ENCODE data around the gene GLRA2. TPM values are rescaled to one million over a fixed set of nuclear protein-coding genes. Genes with fewer than 3 reads are reported as not detected.

The GLRA2 gene
- total RNA-seq, 2 experiments from 2014 or later, result not detected

DNA sequence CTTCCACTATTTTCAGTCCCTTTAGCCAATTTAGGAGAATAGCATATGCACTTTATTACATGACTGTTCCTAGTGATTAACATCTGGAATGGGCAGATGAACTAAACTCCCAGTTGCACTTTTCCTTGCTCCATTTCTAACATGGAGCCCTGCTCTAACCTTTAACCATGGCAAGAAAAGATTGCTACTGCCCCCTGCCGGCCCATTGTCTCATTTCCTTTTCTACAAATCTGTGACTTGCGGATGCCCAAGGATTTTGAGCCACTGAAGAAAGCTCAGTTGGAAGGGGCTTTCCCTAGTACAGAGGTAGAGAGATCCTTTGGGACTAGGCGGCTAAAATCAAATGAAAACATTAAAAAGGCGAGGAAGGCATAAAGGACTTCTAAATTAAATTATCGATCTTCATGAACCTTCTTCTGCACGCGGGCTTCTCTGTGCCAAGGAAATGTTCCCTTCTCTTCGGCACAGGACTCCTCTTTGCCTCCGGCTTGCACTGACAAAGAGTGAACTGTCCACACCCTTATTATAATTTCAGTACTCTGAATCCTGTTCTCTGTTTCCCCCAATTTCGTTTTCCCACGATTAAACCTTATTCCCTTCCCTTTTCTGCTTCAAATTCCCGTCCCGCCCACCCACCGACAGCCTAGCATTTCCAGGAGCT lies 577 bp upstream of the GLRA2 start:
- CTCF ChIA-PET, result interaction anchor here (0.6 to 1.6 kb wide), 3 partner anchors 32 to 714 kb away, joined by 3 to 8 read pairs (median 3); no protein-coding TSS in a partner anchor
- Mint-ChIP-seq H3K27me3 (ENCODE audit: low read depth) (peaks cover 4% of the 10 kb centered on the region), H3K36me3 (ENCODE audit: low read depth) (no peaks in the 10 kb centered on the region), H3K4me3 (no peak overlapping the region), H3K27ac (no peak overlapping the region), H3K9me3 (ENCODE audit: insufficient read depth) (no peaks in the 10 kb centered on the region), H3K4me1 (ENCODE audit: low read depth) (peaks cover 2% of the 10 kb centered on the region)
- no peak for ATAC-seq
- POLR2A ChIA-PET, result no interaction called here
- DNase-seq, result peak; percentile 63

DNA sequence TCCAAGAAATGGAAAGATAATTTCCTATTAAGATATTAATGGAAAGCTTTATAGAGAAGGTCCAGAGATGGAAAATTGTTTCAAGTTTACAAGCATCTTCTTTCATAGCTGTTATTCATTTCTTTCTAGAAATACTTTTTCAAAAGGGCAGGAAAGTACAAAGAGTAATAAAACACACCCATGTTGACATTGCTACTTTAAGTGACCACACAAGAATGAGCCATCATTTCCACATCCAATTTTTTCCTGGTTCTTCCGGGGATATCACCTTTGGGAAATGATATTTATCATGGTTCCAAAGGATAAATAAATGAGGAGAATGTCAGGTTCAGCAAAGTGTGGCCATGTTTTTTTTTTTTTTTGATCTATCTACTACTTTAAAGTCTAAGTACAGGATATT lies 4.5 kb downstream of the GLRA2 start:
- H3K36me3 Mint-ChIP-seq (ENCODE audit: low read depth), result no peaks in the 10 kb centered on the region
- H3K9me3 Mint-ChIP-seq (ENCODE audit: insufficient read depth), result no peaks in the 10 kb centered on the region
- CTCF ChIA-PET, result no interaction called here
- H3K4me1 Mint-ChIP-seq (ENCODE audit: low read depth), result peaks cover 2% of the 10 kb centered on the region
- peaks cover 4% of the 10 kb centered on the region for H3K27me3 Mint-ChIP-seq (ENCODE audit: low read depth)
- no peak overlapping the region for H3K27ac Mint-ChIP-seq
- DNase-seq (no peak), ATAC-seq (no peak)
- no peak overlapping the region for H3K4me3 Mint-ChIP-seq
- POLR2A ChIA-PET, result no interaction called here

DNA sequence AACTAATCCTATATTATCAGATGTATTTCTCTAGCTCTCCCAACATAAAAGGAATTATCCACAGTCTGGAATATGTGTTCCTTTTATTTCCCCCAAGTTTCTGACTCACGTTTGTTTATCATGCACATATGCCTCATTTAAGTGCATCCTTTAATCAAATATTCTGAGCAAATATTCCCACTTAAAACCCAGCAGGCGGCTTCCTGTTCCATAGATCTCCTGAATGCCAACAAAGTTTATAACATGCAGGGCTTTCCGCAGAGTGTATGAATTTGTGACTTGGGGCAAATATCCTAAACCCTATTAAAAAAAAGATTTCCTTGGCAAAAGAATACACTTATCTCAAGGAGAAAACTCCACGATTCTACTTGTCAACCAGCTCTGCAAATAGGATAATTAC lies 16.9 kb downstream of the GLRA2 start:
- no peaks in the 10 kb centered on the region for H3K4me1 Mint-ChIP-seq (ENCODE audit: low read depth)
- ATAC-seq, result no peak
- DNase-seq, result no peak
- ChIA-PET POLR2A (interaction anchor here (0.8 kb wide), 1 partner anchor 25 kb away, joined by 3 read pairs; no protein-coding TSS in a partner anchor), CTCF (no interaction called here)
- H3K27me3 Mint-ChIP-seq (ENCODE audit: low read depth), result no peaks in the 10 kb centered on the region
- H3K36me3 Mint-ChIP-seq (ENCODE audit: low read depth), result no peaks in the 10 kb centered on the region
- H3K27ac Mint-ChIP-seq, result no peak overlapping the region
- no peak overlapping the region for H3K4me3 Mint-ChIP-seq
- no peaks in the 10 kb centered on the region for H3K9me3 Mint-ChIP-seq (ENCODE audit: insufficient read depth)

DNA sequence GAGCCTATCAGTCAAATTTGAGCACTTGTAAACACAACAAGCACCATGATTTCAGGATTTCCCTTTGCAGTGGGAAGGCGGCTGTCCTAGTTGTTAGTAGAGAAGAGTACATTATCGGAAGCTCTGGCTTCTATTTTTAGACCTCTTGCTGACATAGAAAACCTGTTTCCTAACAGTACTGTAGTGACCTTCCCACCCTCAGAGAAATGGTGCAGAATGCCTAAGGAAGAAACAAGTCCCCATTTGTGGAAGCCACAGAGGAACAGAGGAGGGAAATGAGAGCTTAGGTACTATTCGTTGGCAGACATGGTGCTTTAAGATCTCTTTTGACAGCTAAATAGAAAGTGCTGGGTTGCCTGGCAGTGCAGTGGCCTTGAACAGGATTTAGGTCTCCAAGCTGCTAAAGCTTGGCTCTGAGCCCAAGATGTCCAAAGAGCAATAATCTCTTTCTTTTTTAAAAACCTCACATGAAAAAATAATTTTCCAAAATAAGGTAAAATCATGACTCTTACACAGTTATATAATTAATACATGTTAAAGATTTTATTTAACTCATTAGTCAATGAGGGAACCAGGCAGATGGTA lies 24.9 kb downstream of the GLRA2 start:
- H3K36me3 Mint-ChIP-seq (ENCODE audit: low read depth), result no peaks in the 10 kb centered on the region
- DNase-seq (no peak), ATAC-seq (no peak)
- no peak overlapping the region for H3K27ac Mint-ChIP-seq
- ChIA-PET POLR2A (no interaction called here), CTCF (no interaction called here)
- H3K27me3 Mint-ChIP-seq (ENCODE audit: low read depth), result no peaks in the 10 kb centered on the region
- H3K9me3 Mint-ChIP-seq (ENCODE audit: insufficient read depth), result no peaks in the 10 kb centered on the region
- H3K4me3 Mint-ChIP-seq, result no peak overlapping the region
- no peaks in the 10 kb centered on the region for H3K4me1 Mint-ChIP-seq (ENCODE audit: low read depth)

DNA sequence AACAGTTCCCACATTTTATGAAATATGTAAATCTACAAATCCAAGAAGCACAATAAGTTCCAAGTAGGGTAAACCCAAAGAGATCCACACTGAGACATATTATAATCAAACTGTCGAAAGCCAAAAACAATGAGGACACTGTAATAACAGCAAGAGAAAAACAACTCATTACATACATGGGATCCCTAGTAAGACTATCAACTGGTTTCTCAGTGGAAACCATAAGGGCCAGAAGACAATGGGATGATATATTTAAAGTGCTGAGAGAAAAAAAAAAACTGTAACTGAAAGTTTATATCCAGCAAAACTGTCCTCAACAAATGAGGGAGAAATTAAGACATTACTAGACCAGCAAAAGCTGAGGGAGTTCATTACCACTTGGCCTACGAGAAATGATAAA lies 34.7 kb downstream of the GLRA2 start:
- no peaks in the 10 kb centered on the region for H3K4me1 Mint-ChIP-seq (ENCODE audit: low read depth)
- H3K27ac Mint-ChIP-seq, result no peak overlapping the region
- no peak overlapping the region for H3K4me3 Mint-ChIP-seq
- ChIA-PET CTCF (no interaction called here), POLR2A (no interaction called here)
- H3K36me3 Mint-ChIP-seq (ENCODE audit: low read depth), result no peaks in the 10 kb centered on the region
- DNase-seq, result no peak
- no peaks in the 10 kb centered on the region for H3K27me3 Mint-ChIP-seq (ENCODE audit: low read depth)
- ATAC-seq, result no peak
- no peaks in the 10 kb centered on the region for H3K9me3 Mint-ChIP-seq (ENCODE audit: insufficient read depth)

DNA sequence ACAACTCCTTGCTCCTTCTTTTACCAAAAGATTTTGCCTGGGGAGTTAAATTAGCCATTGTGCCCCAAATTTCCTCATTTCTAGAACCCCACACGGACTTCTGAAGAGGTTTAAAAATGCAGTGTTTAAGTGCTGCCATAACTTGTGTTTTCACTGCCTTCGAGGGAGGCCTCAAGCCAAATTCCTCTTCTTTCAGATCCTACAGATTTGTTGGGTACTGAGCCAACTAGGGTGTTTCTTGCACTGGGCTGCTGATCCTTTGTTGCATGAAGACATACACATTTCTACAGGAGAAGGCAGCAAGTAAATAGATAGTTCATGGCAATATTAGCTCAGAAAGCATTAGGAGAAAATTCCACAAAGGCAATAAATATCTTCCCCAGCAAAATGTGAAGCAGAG lies 43.8 kb downstream of the GLRA2 start:
- H3K27ac Mint-ChIP-seq, result no peak overlapping the region
- no peak for DNase-seq
- ChIA-PET CTCF (no interaction called here), POLR2A (no interaction called here)
- H3K36me3 Mint-ChIP-seq (ENCODE audit: low read depth), result no peaks in the 10 kb centered on the region
- no peak overlapping the region for H3K4me3 Mint-ChIP-seq
- H3K4me1 Mint-ChIP-seq (ENCODE audit: low read depth), result no peaks in the 10 kb centered on the region
- no peaks in the 10 kb centered on the region for H3K9me3 Mint-ChIP-seq (ENCODE audit: insufficient read depth)
- no peak for ATAC-seq
- no peaks in the 10 kb centered on the region for H3K27me3 Mint-ChIP-seq (ENCODE audit: low read depth)

DNA sequence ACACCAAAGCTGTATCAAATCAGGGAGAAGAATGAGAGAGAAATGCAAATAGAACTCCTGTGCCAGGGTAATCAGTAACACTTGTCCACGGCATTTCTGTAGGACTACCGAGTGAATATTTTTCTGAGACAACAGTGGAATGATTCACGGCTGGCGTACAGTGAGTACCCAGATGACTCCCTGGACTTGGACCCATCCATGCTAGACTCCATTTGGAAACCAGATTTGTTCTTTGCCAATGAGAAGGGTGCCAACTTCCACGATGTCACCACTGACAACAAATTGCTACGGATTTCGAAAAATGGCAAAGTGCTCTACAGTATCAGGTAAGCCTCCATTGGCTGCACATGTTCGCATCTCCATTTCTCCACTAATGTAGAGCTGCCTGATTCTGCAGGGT lies 51.7 kb downstream of the GLRA2 start:
- ChIA-PET CTCF (no interaction called here), POLR2A (no interaction called here)
- ATAC-seq (no peak), DNase-seq (no peak)
- no peak overlapping the region for H3K4me3 Mint-ChIP-seq
- no peaks in the 10 kb centered on the region for H3K9me3 Mint-ChIP-seq (ENCODE audit: insufficient read depth)
- H3K27ac Mint-ChIP-seq, result no peak overlapping the region
- no peaks in the 10 kb centered on the region for H3K27me3 Mint-ChIP-seq (ENCODE audit: low read depth)
- no peaks in the 10 kb centered on the region for H3K36me3 Mint-ChIP-seq (ENCODE audit: low read depth)
- no peaks in the 10 kb centered on the region for H3K4me1 Mint-ChIP-seq (ENCODE audit: low read depth)

DNA sequence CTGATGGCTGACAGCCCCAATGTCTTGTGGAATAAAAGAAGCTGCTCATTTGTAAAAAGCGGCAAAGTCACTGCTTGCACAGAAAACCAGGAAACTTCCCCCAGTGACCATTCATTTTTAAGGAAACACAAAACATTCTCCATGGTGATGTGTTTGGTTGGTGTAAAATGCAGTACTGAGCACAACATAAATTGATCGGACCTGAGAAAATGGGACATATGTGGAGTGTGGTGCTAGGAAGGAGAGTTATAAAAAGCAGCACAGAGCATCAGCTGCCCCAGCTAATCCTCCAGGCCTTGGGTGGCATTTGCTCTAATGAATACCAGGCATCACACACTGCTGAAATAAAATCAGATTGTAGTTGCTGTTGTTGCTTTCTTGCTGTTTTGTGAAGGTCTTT lies 55.2 kb downstream of the GLRA2 start:
- no peaks in the 10 kb centered on the region for H3K36me3 Mint-ChIP-seq (ENCODE audit: low read depth)
- H3K27me3 Mint-ChIP-seq (ENCODE audit: low read depth), result no peaks in the 10 kb centered on the region
- no peaks in the 10 kb centered on the region for H3K4me1 Mint-ChIP-seq (ENCODE audit: low read depth)
- DNase-seq, result no peak
- ChIA-PET POLR2A (no interaction called here), CTCF (no interaction called here)
- H3K4me3 Mint-ChIP-seq, result no peak overlapping the region
- H3K27ac Mint-ChIP-seq, result no peak overlapping the region
- ATAC-seq, result no peak
- H3K9me3 Mint-ChIP-seq (ENCODE audit: insufficient read depth), result no peaks in the 10 kb centered on the region

DNA sequence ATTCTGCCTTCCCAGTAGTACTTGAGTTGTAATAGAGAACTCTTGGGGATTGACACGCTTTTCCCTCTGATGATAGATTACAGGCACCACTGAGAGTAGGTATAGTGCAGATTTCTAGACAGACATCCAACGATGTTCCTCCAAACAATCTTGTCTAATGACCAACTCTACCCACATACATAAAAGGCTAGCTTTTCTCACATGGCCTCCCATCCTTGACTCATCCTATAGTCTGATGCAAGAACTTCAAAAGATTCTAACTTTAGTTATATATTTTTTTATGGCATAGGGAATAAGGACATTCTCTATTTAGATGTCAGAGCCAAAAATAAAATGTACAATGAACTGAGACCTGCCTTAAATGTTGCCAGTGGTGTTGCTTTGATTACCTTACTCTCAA lies 60.9 kb downstream of the GLRA2 start:
- no peaks in the 10 kb centered on the region for H3K9me3 Mint-ChIP-seq (ENCODE audit: insufficient read depth)
- no peak overlapping the region for H3K27ac Mint-ChIP-seq
- H3K27me3 Mint-ChIP-seq (ENCODE audit: low read depth), result no peaks in the 10 kb centered on the region
- no peak for DNase-seq
- H3K36me3 Mint-ChIP-seq (ENCODE audit: low read depth), result no peaks in the 10 kb centered on the region
- no peak for ATAC-seq
- ChIA-PET CTCF (no interaction called here), POLR2A (no interaction called here)
- H3K4me1 Mint-ChIP-seq (ENCODE audit: low read depth), result no peaks in the 10 kb centered on the region
- no peak overlapping the region for H3K4me3 Mint-ChIP-seq

DNA sequence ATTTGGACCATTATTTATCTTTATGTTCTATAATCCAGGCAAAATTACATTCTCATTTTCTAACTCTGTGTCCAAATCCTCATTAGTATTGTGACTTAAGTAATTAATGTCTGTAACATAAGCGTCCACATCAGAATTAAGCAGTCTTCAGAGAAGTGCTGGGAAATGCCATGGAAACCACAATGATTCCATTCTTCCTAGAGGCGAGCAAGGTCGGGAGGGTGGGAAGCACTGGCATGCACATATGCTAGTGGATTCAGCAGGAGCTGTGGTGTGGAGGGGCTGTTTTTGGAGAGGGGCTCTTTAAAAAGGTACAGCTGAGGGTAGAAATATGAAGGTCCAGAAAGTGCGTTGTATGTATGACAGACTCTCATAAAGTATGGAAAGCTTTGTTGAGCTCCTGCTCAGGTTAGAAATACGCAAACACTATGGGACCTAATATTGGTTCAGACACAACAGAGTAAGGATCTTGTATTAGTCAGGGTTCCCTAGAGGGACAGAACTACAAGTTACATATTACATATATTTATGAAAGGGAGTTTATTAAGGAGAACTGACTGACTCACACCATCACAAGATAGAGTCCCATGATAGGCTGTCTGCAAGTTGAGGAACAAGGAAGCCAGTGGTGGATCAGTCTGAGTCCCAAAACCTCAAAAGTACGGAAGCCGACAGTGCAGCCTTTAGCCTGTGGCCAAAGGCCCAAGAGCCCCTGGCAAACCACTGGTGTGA lies 61.5 kb downstream of the GLRA2 start:
- CTCF ChIA-PET, result no interaction called here
- Mint-ChIP-seq H3K27me3 (ENCODE audit: low read depth) (no peaks in the 10 kb centered on the region), H3K4me1 (ENCODE audit: low read depth) (no peaks in the 10 kb centered on the region), H3K4me3 (no peak overlapping the region), H3K27ac (no peak overlapping the region), H3K9me3 (ENCODE audit: insufficient read depth) (no peaks in the 10 kb centered on the region), H3K36me3 (ENCODE audit: low read depth) (no peaks in the 10 kb centered on the region)
- POLR2A ChIA-PET, result no interaction called here
- no peak for ATAC-seq
- no peak for DNase-seq

DNA sequence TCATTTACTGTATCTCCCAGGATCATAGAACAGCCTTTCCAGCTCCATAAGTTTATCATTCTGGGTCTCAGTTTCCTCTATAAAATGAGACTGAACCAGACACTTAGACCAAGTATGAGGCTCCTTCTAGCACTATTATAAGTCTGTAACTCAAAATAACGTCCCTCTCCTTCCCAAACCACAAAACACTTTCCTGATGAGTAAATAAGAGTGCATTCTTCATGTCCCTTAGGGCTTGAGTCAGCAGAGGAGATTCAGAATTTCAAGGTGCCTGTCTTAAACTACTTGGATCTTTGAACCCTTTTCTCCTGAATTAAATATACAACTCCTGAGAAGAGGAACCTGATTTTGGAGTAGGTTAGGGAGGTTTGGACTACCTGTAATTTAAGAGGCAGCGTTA lies 62.6 kb downstream of the GLRA2 start:
- Mint-ChIP-seq H3K9me3 (ENCODE audit: insufficient read depth) (no peaks in the 10 kb centered on the region), H3K27me3 (ENCODE audit: low read depth) (no peaks in the 10 kb centered on the region), H3K36me3 (ENCODE audit: low read depth) (no peaks in the 10 kb centered on the region), H3K27ac (no peak overlapping the region), H3K4me3 (no peak overlapping the region), H3K4me1 (ENCODE audit: low read depth) (no peaks in the 10 kb centered on the region)
- POLR2A ChIA-PET, result no interaction called here
- CTCF ChIA-PET, result no interaction called here
- ATAC-seq, result no peak
- no peak for DNase-seq

DNA sequence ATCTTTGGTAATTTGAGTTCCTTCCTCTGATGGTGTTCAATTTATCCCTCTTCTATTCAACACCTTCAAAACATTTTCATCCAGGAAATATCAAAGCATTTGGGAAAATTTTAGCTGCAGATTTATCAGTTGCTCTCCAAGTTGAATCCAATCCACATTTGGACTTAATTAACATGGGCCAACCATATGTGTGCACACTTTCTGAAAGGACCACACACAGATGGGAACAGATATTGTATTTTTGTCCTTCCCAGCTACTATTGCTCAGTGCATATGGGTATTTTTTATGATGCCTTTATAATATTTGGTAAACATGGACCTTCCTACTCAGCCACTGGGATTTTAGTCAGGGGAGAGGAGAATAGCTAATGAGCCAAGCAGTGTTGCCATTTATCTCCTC lies 65.2 kb downstream of the GLRA2 start:
- ATAC-seq, result no peak
- H3K4me1 Mint-ChIP-seq (ENCODE audit: low read depth), result no peaks in the 10 kb centered on the region
- POLR2A ChIA-PET, result no interaction called here
- no peak for DNase-seq
- H3K36me3 Mint-ChIP-seq (ENCODE audit: low read depth), result no peaks in the 10 kb centered on the region
- CTCF ChIA-PET, result no interaction called here
- no peaks in the 10 kb centered on the region for H3K27me3 Mint-ChIP-seq (ENCODE audit: low read depth)
- no peak overlapping the region for H3K4me3 Mint-ChIP-seq
- H3K9me3 Mint-ChIP-seq (ENCODE audit: insufficient read depth), result no peaks in the 10 kb centered on the region
- no peak overlapping the region for H3K27ac Mint-ChIP-seq

Data from activated CD8-positive, alpha-beta T cell treated with anti-CD3 and anti-CD28 coated beads, Interleukin-2, amount 10 ng/mL, durations not matched to agents 7 days and 5 days (primary cell).